H1 (cell line): ENCODE measurements around the gene ENDOD1. TPM values are rescaled to one million over a fixed set of nuclear protein-coding genes. Genes with fewer than 3 reads are reported as not detected.

Experiments
- CTCF ChIA-PET: fragments of 300-600 bp; sonication (Branson Sonifier 250); formaldehyde crosslinking; loops from one replicate; lab custom pipeline; 2021; ENCODE audit not compliant: partially characterized antibody; lab: Charles Lee
- POLR2A ChIA-PET: fragments of 300-600 bp; sonication (Branson Sonifier 250); formaldehyde crosslinking; loops from one replicate; lab custom pipeline; 2021; ENCODE audit warnings: inconsistent platforms; ENCODE audit not compliant: partially characterized antibody; lab: Charles Lee
- DNase-seq, 2 experiments: peaks; one replicate each; pipeline versions ENCODE4 v3.0.0 to v3.0.0-alpha.2; 2010 to 2022; ENCODE audit warnings: low spot score in 2 of 2, low read depth in 1 of 2, mixed read lengths in 1 of 2
- FAIRE-seq: peaks from 2 replicates; lab custom pipeline; 2011; peaks lifted over from hg19 to GRCh38; lab: Jason Lieb, UNC
- H2AFZ ChIP-seq: 2 replicates; pipeline ENCODE4 v1.8.1; 2012; ENCODE audit warnings: low read length, inconsistent platforms
- H2AK5ac ChIP-seq: 2 replicates; pipeline ENCODE4 v1.6.1; 2013; ENCODE audit warnings: low read depth, low read length
- H2BK120ac ChIP-seq: replicated peaks from 2 replicates; pipeline ENCODE3; 2013; ENCODE audit warnings: low read depth, low read length, inconsistent platforms
- H2BK12ac ChIP-seq: 2 replicates; pipeline ENCODE4 v1.6.1; 2013; ENCODE audit warnings: low read depth, low read length
- H2BK15ac ChIP-seq: 2 replicates; pipeline ENCODE4 v1.6.1; 2013; ENCODE audit warnings: low read length
- H2BK20ac ChIP-seq: 2 replicates; pipeline ENCODE4 v1.6.1; 2013; ENCODE audit warnings: low read length
- H2BK5ac ChIP-seq: 2 replicates; pipeline ENCODE4 v1.6.1; 2013; ENCODE audit warnings: low read depth, low read length
- H3K14ac ChIP-seq: 2 replicates; pipeline ENCODE4 v1.6.1; 2013; ENCODE audit warnings: inconsistent platforms; ENCODE audit not compliant: insufficient read length
- H3K18ac ChIP-seq: 2 replicates; pipeline ENCODE4 v1.6.1; 2013; ENCODE audit warnings: low read length; ENCODE audit errors: extremely low read depth
- H3K23ac ChIP-seq: 2 replicates; pipeline ENCODE4 v1.6.1; 2013; ENCODE audit warnings: inconsistent platforms; ENCODE audit not compliant: insufficient read length
- H3K23me2 ChIP-seq: 2 replicates; pipeline ENCODE4 v1.6.1; 2013; ENCODE audit warnings: low read depth, low read length
- H3K27ac ChIP-seq: 2 replicates; pipeline ENCODE4 v1.6.1; 2011; ENCODE audit warnings: low read depth, low read length, inconsistent platforms
- H3K27me3 ChIP-seq, 4 experiments: replicated peaks in 1 of 4; 1 replicate in 1 of 4; 2 replicates in 3 of 4; pipeline versions ENCODE4 v1.6.1 to v1.8.1; 2011 to 2013; ENCODE audit warnings: low read length in 3 of 4, mild to moderate bottlenecking in 3 of 4, inconsistent platforms in 2 of 4, mixed read lengths in 2 of 4, moderate library complexity in 1 of 4; ENCODE audit not compliant: control insufficient read depth in 3 of 4, insufficient read depth in 3 of 4; ENCODE audit errors: extremely low read depth in 1 of 4
- H3K36me3 ChIP-seq, 4 experiments: 2 replicates each; pipeline versions ENCODE4 v1.6.1 to v1.8.1; 2011 to 2013; ENCODE audit warnings: mild to moderate bottlenecking in 4 of 4, low read length in 3 of 4, moderate library complexity in 2 of 4, control low read depth in 1 of 4, inconsistent platforms in 1 of 4; ENCODE audit not compliant: insufficient read depth in 4 of 4, control insufficient read depth in 2 of 4
- H3K4ac ChIP-seq: replicated peaks from 2 replicates; pipeline ENCODE3; 2013; ENCODE audit warnings: low read length, low read depth, mixed read lengths, inconsistent platforms; ENCODE audit not compliant: insufficient read length
- H3K4me1 ChIP-seq, 4 experiments: replicated peaks in 1 of 4; 1 replicate in 1 of 4; 2 replicates in 3 of 4; pipeline versions ENCODE4 v1.6.1 to v1.8.1; 2011 to 2013; ENCODE audit warnings: low read length in 3 of 4, inconsistent platforms in 2 of 4, mixed read lengths in 1 of 4; ENCODE audit not compliant: insufficient read depth in 4 of 4, control insufficient read depth in 3 of 4
- H3K4me2 ChIP-seq, 2 experiments: 2 replicates each; pipeline versions ENCODE4 v1.6.1 to v1.8.1; 2011 to 2013; ENCODE audit warnings: low read depth in 2 of 2, low read length in 2 of 2, control low read depth in 1 of 2, inconsistent platforms in 1 of 2, mild to moderate bottlenecking in 1 of 2; ENCODE audit not compliant: insufficient read depth in 1 of 2
- H3K4me3 ChIP-seq, 4 experiments: fragments of 200-600, 300-600 bp in 1 of 4; sonication (generic), shearing (Covaris generic), sonication (Bioruptor Twin) in 1 of 4; 2 replicates each; pipeline versions ENCODE4 v1.5.1 to v1.8.1; 2011 to 2016; ENCODE audit warnings: low read length in 4 of 4, low read depth in 3 of 4, control low read depth in 2 of 4, inconsistent platforms in 2 of 4, mild to moderate bottlenecking in 2 of 4, mixed read lengths in 1 of 4, moderate library complexity in 1 of 4; ENCODE audit not compliant: insufficient read depth in 2 of 4; ENCODE audit errors: extremely low read depth in 1 of 4
- H3K56ac ChIP-seq: replicated peaks from 2 replicates; pipeline ENCODE3; 2013; ENCODE audit warnings: low read depth, mild to moderate bottlenecking, mixed read lengths, low read length, inconsistent platforms; ENCODE audit not compliant: insufficient read length
- H3K79me1 ChIP-seq: 2 replicates; pipeline ENCODE4 v1.6.1; 2013; ENCODE audit warnings: low read depth, low read length, control low read depth
- H3K79me2 ChIP-seq, 2 experiments: 2 replicates each; pipeline versions ENCODE4 v1.6.1 to v1.8.1; 2012 to 2013; ENCODE audit warnings: low read length in 2 of 2, mild to moderate bottlenecking in 2 of 2, inconsistent platforms in 1 of 2; ENCODE audit not compliant: insufficient read depth in 2 of 2, control insufficient read depth in 1 of 2
- H3K9ac ChIP-seq, 4 experiments: replicated peaks in 1 of 4; 1 replicate in 1 of 4; 2 replicates in 3 of 4; pipeline versions ENCODE4 v1.6.1 to v1.8.1; 2011 to 2013; ENCODE audit warnings: low read depth in 3 of 4, low read length in 3 of 4, control low read depth in 2 of 4, mild to moderate bottlenecking in 2 of 4, moderate library complexity in 2 of 4, inconsistent platforms in 1 of 4; ENCODE audit errors: extremely low read depth in 1 of 4
- H3K9me3 ChIP-seq, 2 experiments: 2 replicates each; pipeline versions ENCODE4 v1.6.1 to v1.8.1; 2012 to 2013; ENCODE audit warnings: mild to moderate bottlenecking in 2 of 2, moderate library complexity in 2 of 2, control low read depth in 1 of 2, inconsistent platforms in 1 of 2, low read depth in 1 of 2, low read length in 1 of 2, mixed read lengths in 1 of 2; ENCODE audit not compliant: insufficient read depth in 2 of 2
- H4K20me1 ChIP-seq, 2 experiments: replicated peaks in 1 of 2; 2 replicates each; pipeline versions ENCODE3 to v1.8.1; 2011 to 2013; ENCODE audit warnings: inconsistent platforms in 2 of 2, low read length in 2 of 2, mild to moderate bottlenecking in 1 of 2; ENCODE audit not compliant: insufficient read depth in 2 of 2, control insufficient read depth in 1 of 2
- H4K5ac ChIP-seq: 2 replicates; pipeline ENCODE4 v1.6.1; 2013; ENCODE audit warnings: low read length, low read depth, mixed read lengths, inconsistent platforms; ENCODE audit not compliant: insufficient read length
- H4K8ac ChIP-seq: 2 replicates; pipeline ENCODE4 v1.8.0; 2013; ENCODE audit warnings: mild to moderate bottlenecking, moderate library complexity, low read length, inconsistent platforms; ENCODE audit not compliant: insufficient read depth; ENCODE audit errors: extremely low read depth
- H4K91ac ChIP-seq: replicated peaks from 2 replicates; pipeline ENCODE3; 2013; ENCODE audit warnings: low read length, mixed read lengths, inconsistent platforms; ENCODE audit not compliant: insufficient read length
- KDM5A ChIP-seq: fragments of 200-600 bp; IDR thresholded peaks from 2 replicates; pipeline ENCODE4 v1.7.1; 2012; ENCODE audit warnings: mild to moderate bottlenecking, low read length, inconsistent platforms, mixed read lengths
- SUZ12 ChIP-seq: fragments of 200-600 bp; sonication (generic); IDR thresholded peaks from 2 replicates; pipeline ENCODE4 v1.6.1; 2012; ENCODE audit warnings: mild to moderate bottlenecking, inconsistent platforms, low read length, moderate library complexity, mixed read lengths
- WGBS, 2 experiments: shearing (Covaris generic) in 1 of 2; methylation state at CpG; one replicate each; pipeline versions ENCODE4 v1.1.6 to v1.1.7; 2013 to 2015; ENCODE audit warnings: low lambda C conversion rate in 2 of 2, mixed read lengths in 2 of 2, inconsistent platforms in 1 of 2, low coverage in 1 of 2, missing lambda C conversion rate in 1 of 2; ENCODE audit not compliant: insufficient replicate concordance in 2 of 2, insufficient coverage in 1 of 2, insufficient read length in 1 of 2; ENCODE audit errors: extremely low coverage in 1 of 2, missing lambda C conversion rate in 1 of 2; 5-methylcytosine and 5-hydroxymethylcytosine counted together
- polyA plus RNA-seq, 7 experiments: library from polyadenylated mRNA; depleted of rRNA in 3 of 7; stranded (reverse) in 5 of 7; unstranded in 2 of 7; fragments of >200 nt in 5 of 7; fragments of 200-250 nt in 2 of 7; gene quantifications; 1 replicate in 5 of 7; 2 replicates in 1 of 7; 4 replicates in 1 of 7; pipeline versions ENCODE4 v1.2.1 to v1.2.3, GENCODE V29; 2011 to 2013; ENCODE audit warnings: missing spikeins in 2 of 7, mixed read lengths in 2 of 7
- total RNA-seq: library from RNA; stranded (reverse); fragmentation: NEBNext Ultra II Directional; extraction: Animal tissue kit (Norgen Biotek cat#: 25700); gene quantifications from 2 replicates; pipeline ENCODE4 v1.2.1, GENCODE V29; 2021

ENDOD1 gene
- total and polyA plus RNA-seq, 2 of the 8 experiments (the other 6 are each of a cell fraction or from before 2014, with no cell fraction given) = 1.2 to 2.5 TPM

- no peak overlapping the region for H3K14ac ChIP-seq
- no peak overlapping the region for H3K4ac ChIP-seq
- H3K4me3 ChIP-seq = no peak overlapping the region
- no peak overlapping the region for H2BK20ac ChIP-seq
- H3K79me2 ChIP-seq = no peaks in the 10 kb centered on the region
- H2BK12ac ChIP-seq = no peak overlapping the region; the same call in 1 of the 2 replicates
- H2BK120ac ChIP-seq = no peak overlapping the region
- no peak overlapping the region for H4K91ac ChIP-seq
- H4K8ac ChIP-seq = no peak overlapping the region
- FAIRE-seq (no peak), DNase-seq (no peak)
- H3K56ac ChIP-seq = no peak overlapping the region
- no peak overlapping the region for H2AFZ ChIP-seq
- no peaks in the 10 kb centered on the region for H3K9me3 ChIP-seq
- H3K4me2 ChIP-seq = no peak overlapping the region
- no peak overlapping the region for H2BK15ac ChIP-seq
- H3K23ac ChIP-seq = no peak overlapping the region
- no peak overlapping the region for H3K9ac ChIP-seq
- peaks cover 0 to 2% of the 10 kb centered on the region in 2 experiments for H4K20me1 ChIP-seq
- TF ChIP-seq KDM5A (no peak), SUZ12 (no peak)
- H2BK5ac ChIP-seq = no peak overlapping the region
- H3K23me2 ChIP-seq = no peaks in the 10 kb centered on the region
- H2AK5ac ChIP-seq = no peak overlapping the region
- 76% methylated on average over 8 of the region's 8 CpGs; no CpG with 5 or more reads in 1 of the 2 experiments for WGBS, 2 experiments
- H3K36me3 ChIP-seq = no peaks in the 10 kb centered on the region
- ChIA-PET POLR2A (interaction anchor here (1.5 to 2.7 kb wide), 3 partner anchors 8 to 11 kb away, joined by 3 to 13 read pairs (median 6); partner anchors contain the start of gene SRSF8), CTCF (interaction anchor here (0.7 to 3.2 kb wide), 10 partner anchors 10 to 1351 kb away, joined by 3 to 14 read pairs (median 4); partner anchors contain the start of gene ENDOD1)
- no peak overlapping the region for H3K18ac ChIP-seq
- no peak overlapping the region for H3K27ac ChIP-seq
- H4K5ac ChIP-seq = no peak overlapping the region
- no peaks in the 10 kb centered on the region for H3K79me1 ChIP-seq
- H3K27me3 ChIP-seq = no peaks in the 10 kb centered on the region
- H3K4me1 ChIP-seq = 0 out of 7 replicates have a peak, but pooled peaks cover 0 to 2% (median 0%) of the 10 kb centered on the region in 4 experiments
Measured at GRCh38 chr11:95074792-95075563, 14.7 kb upstream of the ENDOD1 start.
